Stimulated activated CD8-positive, alpha-beta memory T cell treated with anti-CD3 and anti-CD28 coated beads, Interleukin-7, amount 100 ng/mL, for 24 hours (primary cell): ENCODE results near the gene MAP2K5.
A peak's percentile ranks its signal among the peaks of the same experiment; 100 is the strongest.

Experiments
- DNase-seq: peaks from one replicate; pipeline ENCODE4 v3.0.0-alpha.2; 2020; ENCODE audit warnings: low read depth

Gene MAP2K5

GRCh38 chr15:67838789-67839332 lies 296.4 kb downstream of the MAP2K5 start:
- DNase-seq: no peak

GRCh38 chr15:67839499-67839928 lies 297.0 kb downstream of the MAP2K5 start:
- DNase-seq: no peak

GRCh38 chr15:67839929-67840748 lies 297.6 kb downstream of the MAP2K5 start, which contains the start of gene RNU6-1:
RNU6-1 (minus strand) TSS chr15:67840045.
- DNase-seq: peak; percentile 87

- DNase-seq: no peak
Observed at GRCh38 chr15:67840749-67841512, 298.4 kb downstream of the MAP2K5 start.

- DNase-seq: no peak
Observed at GRCh38 chr15:67841513-67841762, 298.9 kb downstream of the MAP2K5 start.

GRCh38 chr15:67843092-67843501 lies 300.6 kb downstream of the MAP2K5 start:
- DNase-seq: no peak

- DNase-seq: no peak
Observed at GRCh38 chr15:67843571-67844387, 301.3 kb downstream of the MAP2K5 start.

GRCh38 chr15:67845974-67846373 lies 303.5 kb downstream of the MAP2K5 start:
- no peak for DNase-seq

GRCh38 chr15:67849538-67849937 lies 307.0 kb downstream of the MAP2K5 start:
- DNase-seq: no peak

GRCh38 chr15:67850336-67850735 lies 307.8 kb downstream of the MAP2K5 start:
- DNase-seq: no peak

- no peak for DNase-seq
Observed at GRCh38 chr15:67850994-67851571, 308.6 kb downstream of the MAP2K5 start.

- DNase-seq: no peak
Observed at GRCh38 chr15:67852418-67852817, 309.9 kb downstream of the MAP2K5 start.

GRCh38 chr15:67853454-67853853 lies 311.0 kb downstream of the MAP2K5 start:
- no peak for DNase-seq

- DNase-seq: no peak
Observed at GRCh38 chr15:67854358-67854757, 311.9 kb downstream of the MAP2K5 start.

- DNase-seq: no peak
Observed at GRCh38 chr15:67855842-67856241, 313.3 kb downstream of the MAP2K5 start.
